ENCODE data around the gene KISS1R.

KISS1R gene

DNA sequence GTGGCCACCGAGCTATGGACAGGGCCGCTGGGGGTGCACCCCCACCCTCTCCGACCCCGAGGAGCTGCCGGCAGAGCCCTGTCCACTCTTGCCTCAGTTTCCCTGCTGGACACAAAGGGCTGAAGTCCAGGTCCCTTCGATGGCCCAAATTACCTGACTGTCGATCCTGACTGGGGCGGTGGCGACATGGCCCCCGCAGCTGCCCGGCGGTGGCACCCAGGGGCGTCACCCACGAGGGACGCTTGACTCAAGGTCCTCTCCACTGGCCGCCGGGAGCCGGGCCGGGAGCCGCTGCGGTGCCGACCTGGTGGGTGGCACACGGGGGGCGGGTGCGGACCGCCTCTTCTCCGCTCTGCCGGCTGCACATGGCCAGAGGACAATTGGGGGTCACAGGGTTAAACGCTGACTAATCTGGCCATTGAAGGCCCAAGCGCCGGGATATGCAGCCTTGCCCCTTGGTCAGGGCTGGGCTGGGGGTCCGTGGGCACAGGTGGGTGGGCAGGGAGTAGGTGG, 25.1 kb downstream of the KISS1R start:
- Histone ChIP-seq H3K9me3 (ENCODE audit: insufficient read depth, low read depth, low read length) (no peaks in the 10 kb centered on the region), H3K9ac (ENCODE audit: low read depth, low read length, poor library complexity, severe bottlenecking) (no peak overlapping the region), H3K4me1 (ENCODE audit: insufficient read depth, low read length, poor library complexity, severe bottlenecking) (no peaks in the 10 kb centered on the region), H3K9me2 (replicated peaks; ENCODE audit: low read depth, low read length) (no peaks in the 10 kb centered on the region), H3K4me2 (ENCODE audit: low read depth, low read length, poor library complexity, severe bottlenecking) (no peak overlapping the region), H3K79me2 (ENCODE audit: insufficient read depth, low read length) (peaks cover 22% of the 10 kb centered on the region; the same call in 1 of the 2 replicates), H3K36me3 (ENCODE audit: insufficient read depth, low read length) (peaks cover 5% of the 10 kb centered on the region; the same call in 1 of the 2 replicates), H2AFZ (ENCODE audit: low read length) (no peak overlapping the region), H3K27me3 (ENCODE audit: insufficient read depth, low read length, poor library complexity, severe bottlenecking) (no peaks in the 10 kb centered on the region), H4K20me1 (ENCODE audit: insufficient read depth, low read length, poor library complexity, severe bottlenecking) (peaks cover 7% of the 10 kb centered on the region), H3K4me3 (ENCODE audit: low read length, poor library complexity, severe bottlenecking) (no peak overlapping the region), H3F3A (ENCODE audit: low read depth) (no peaks in the 10 kb centered on the region)
- TF ChIP-seq EZH2phosphoT487 (IDR thresholded peaks at IDR 0.05; ENCODE audit: borderline replicate concordance), result no peak
- TF ChIP-seq, protein P1, sequence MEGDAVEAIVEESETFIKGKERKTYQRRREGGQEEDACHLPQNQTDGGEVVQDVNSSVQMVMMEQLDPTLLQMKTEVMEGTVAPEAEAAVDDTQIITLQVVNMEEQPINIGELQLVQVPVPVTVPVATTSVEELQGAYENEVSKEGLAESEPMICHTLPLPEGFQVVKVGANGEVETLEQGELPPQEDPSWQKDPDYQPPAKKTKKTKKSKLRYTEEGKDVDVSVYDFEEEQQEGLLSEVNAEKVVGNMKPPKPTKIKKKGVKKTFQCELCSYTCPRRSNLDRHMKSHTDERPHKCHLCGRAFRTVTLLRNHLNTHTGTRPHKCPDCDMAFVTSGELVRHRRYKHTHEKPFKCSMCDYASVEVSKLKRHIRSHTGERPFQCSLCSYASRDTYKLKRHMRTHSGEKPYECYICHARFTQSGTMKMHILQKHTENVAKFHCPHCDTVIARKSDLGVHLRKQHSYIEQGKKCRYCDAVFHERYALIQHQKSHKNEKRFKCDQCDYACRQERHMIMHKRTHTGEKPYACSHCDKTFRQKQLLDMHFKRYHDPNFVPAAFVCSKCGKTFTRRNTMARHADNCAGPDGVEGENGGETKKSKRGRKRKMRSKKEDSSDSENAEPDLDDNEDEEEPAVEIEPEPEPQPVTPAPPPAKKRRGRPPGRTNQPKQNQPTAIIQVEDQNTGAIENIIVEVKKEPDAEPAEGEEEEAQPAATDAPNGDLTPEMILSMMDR (conservative IDR thresholded peaks at IDR 0.05; ENCODE audit: low read length), result no peak

DNA sequence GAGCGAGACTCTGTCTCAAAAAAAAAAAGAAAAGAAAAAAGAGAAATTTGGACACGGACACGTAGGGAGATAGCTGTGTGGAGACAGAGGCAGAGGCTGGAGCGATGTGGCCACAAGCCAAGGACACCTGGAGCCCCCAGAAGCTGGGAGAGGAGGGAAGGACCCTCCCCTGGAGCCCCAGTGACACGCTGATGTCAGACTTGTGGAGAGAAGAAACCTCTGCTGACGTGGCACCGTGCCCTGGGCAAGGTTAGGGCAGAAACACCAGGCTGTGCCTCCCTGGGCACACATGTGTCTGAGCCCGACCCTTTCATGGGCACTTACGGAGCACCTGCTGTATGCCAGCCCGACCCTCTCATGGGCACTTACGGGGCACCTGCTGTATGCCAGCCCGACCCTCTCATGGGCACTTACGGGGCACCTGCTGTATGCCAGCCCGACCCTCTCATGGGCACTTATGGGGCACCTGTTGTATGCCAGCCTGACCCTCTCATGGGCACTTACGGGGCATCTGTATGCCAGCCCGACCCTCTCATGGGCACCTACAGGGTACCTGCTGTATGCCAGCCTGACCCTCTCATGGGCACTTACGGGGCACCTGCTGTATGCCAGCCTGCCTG, 26.5 kb downstream of the KISS1R start:
- Histone ChIP-seq H2AFZ (ENCODE audit: low read length) (no peak overlapping the region), H3K9me3 (ENCODE audit: insufficient read depth, low read depth, low read length) (no peaks in the 10 kb centered on the region), H3K9ac (ENCODE audit: low read depth, low read length, poor library complexity, severe bottlenecking) (no peak overlapping the region), H3F3A (ENCODE audit: low read depth) (no peaks in the 10 kb centered on the region), H4K20me1 (ENCODE audit: insufficient read depth, low read length, poor library complexity, severe bottlenecking) (peaks cover 4% of the 10 kb centered on the region), H3K4me1 (ENCODE audit: insufficient read depth, low read length, poor library complexity, severe bottlenecking) (no peaks in the 10 kb centered on the region), H3K4me3 (ENCODE audit: low read length, poor library complexity, severe bottlenecking) (no peak overlapping the region), H3K9me2 (replicated peaks; ENCODE audit: low read depth, low read length) (no peaks in the 10 kb centered on the region), H3K79me2 (ENCODE audit: insufficient read depth, low read length) (peaks cover 20% of the 10 kb centered on the region; the same call in 1 of the 2 replicates), H3K4me2 (ENCODE audit: low read depth, low read length, poor library complexity, severe bottlenecking) (no peak overlapping the region), H3K36me3 (ENCODE audit: insufficient read depth, low read length) (peaks cover 7% of the 10 kb centered on the region; the same call in 1 of the 2 replicates), H3K27me3 (ENCODE audit: insufficient read depth, low read length, poor library complexity, severe bottlenecking) (no peaks in the 10 kb centered on the region)
- TF ChIP-seq, protein P1 (conservative IDR thresholded peaks at IDR 0.05; ENCODE audit: low read length), result no peak
- no peak for TF ChIP-seq EZH2phosphoT487 (IDR thresholded peaks at IDR 0.05; ENCODE audit: borderline replicate concordance)

DNA sequence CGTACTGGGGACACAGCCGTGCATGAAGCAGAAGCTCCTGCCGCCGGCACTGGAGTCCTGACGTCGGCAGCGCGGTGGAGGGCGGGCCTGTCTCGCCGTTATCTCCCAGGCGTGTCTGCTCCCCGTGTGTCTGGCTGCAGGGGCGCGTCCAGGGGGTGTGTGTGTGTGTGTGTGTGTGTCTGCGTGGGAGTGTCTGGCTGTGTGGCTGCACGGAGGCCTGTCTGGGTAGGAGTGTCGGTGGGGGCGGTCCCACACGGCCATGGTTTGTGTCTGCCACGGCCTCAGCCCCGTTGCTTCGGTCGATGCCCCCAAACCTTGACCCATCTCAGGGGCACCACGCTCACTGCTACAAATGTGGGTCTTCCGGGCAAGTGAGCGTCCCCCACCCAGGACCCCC, 27.0 kb downstream of the KISS1R start:
- Histone ChIP-seq H3K27me3 (ENCODE audit: insufficient read depth, low read length, poor library complexity, severe bottlenecking) (no peaks in the 10 kb centered on the region), H2AFZ (ENCODE audit: low read length) (no peak overlapping the region), H3K36me3 (ENCODE audit: insufficient read depth, low read length) (peaks cover 7% of the 10 kb centered on the region; the same call in 1 of the 2 replicates), H3K9me3 (ENCODE audit: insufficient read depth, low read depth, low read length) (no peaks in the 10 kb centered on the region), H3K79me2 (ENCODE audit: insufficient read depth, low read length) (peaks cover 20% of the 10 kb centered on the region; the same call in 1 of the 2 replicates), H3K4me2 (ENCODE audit: low read depth, low read length, poor library complexity, severe bottlenecking) (no peak overlapping the region), H3F3A (ENCODE audit: low read depth) (no peaks in the 10 kb centered on the region), H3K9ac (ENCODE audit: low read depth, low read length, poor library complexity, severe bottlenecking) (no peak overlapping the region), H3K4me3 (ENCODE audit: low read length, poor library complexity, severe bottlenecking) (no peak overlapping the region), H3K9me2 (replicated peaks; ENCODE audit: low read depth, low read length) (no peaks in the 10 kb centered on the region), H3K4me1 (ENCODE audit: insufficient read depth, low read length, poor library complexity, severe bottlenecking) (no peaks in the 10 kb centered on the region), H4K20me1 (ENCODE audit: insufficient read depth, low read length, poor library complexity, severe bottlenecking) (peaks cover 4% of the 10 kb centered on the region)
- TF ChIP-seq, protein P1 (conservative IDR thresholded peaks at IDR 0.05; ENCODE audit: low read length), result no peak
- no peak for TF ChIP-seq EZH2phosphoT487 (IDR thresholded peaks at IDR 0.05; ENCODE audit: borderline replicate concordance)
